Left ventricle myocardium superior (tissue), 1 donor: ENCODE results near the gene MBP. TPM values are rescaled to one million over a fixed set of nuclear protein-coding genes. Genes with fewer than 3 reads are reported as not detected.

Source experiments
- ATAC-seq: fragments of 200-7000 bp; cut with Tn5 transposase; one replicate; pipeline ENCODE4 v1.9.1; 2020; ENCODE audit warnings: mild to moderate bottlenecking, moderate library complexity
- DNase-seq: peaks from one replicate; pipeline ENCODE4 v3.0.0-alpha.2; 2020
- intact Hi-C: fragments of 100-400 bp; cut with micrococcal nuclease; formaldehyde crosslinking; loops from one replicate; pipeline ENCODE4 v1.11.0; 2022
- long read RNA-seq: library from polyadenylated mRNA; unstranded; transcript quantifications from one replicate; pipeline ENCODE4 v2.0.0, GENCODE V29; 2021
- total RNA-seq: library from RNA; stranded (reverse); fragmentation: NEBNext Ultra II Directional; extraction: Animal tissue kit (Norgen Biotek cat#: 25700); gene quantifications from one replicate; pipeline ENCODE4 v1.2.1, GENCODE V29; 2021
- donor health status: DM: no; HTN: yes; CAD: no; lungs with severe emphysema.

Gene MBP
- 32.7 TPM for total RNA-seq
- long read RNA-seq, full-length matches to known transcripts: 16 of 41 reads
- long read RNA-seq, partial matches to known transcripts: 1 of 41 reads
- long read RNA-seq, other reads (novel, unspliced or antisense): 24 of 41 reads

GRCh38 chr18:77132369-77133050 is at the start of gene MBP:
Gene MBP (minus strand): TSS chr18:77132783. CDS start chr18:77105261, 27,522 bp downstream.
- ATAC-seq (peak; percentile 74), DNase-seq (peak; percentile 83)
- intact Hi-C loops: no loop called here

GRCh38 chr18:77181950-77182707 is 49.5 kb upstream of the MBP start:
- ATAC-seq: no peak
- peak; percentile 45 for DNase-seq
- intact Hi-C loops: no loop called here

GRCh38 chr18:77178559-77178958 is 46.0 kb upstream of the MBP start:
- no peak for ATAC-seq
- DNase-seq: no peak
- intact Hi-C loops: no loop called here

- DNase-seq: no peak
- ATAC-seq: no peak
- intact Hi-C loops: no loop called here
Observed at GRCh38 chr18:77177009-77177408, 44.4 kb upstream of the MBP start.

GRCh38 chr18:77173275-77174030 is 40.9 kb upstream of the MBP start:
- DNase-seq (no peak), ATAC-seq (no peak)
- intact Hi-C loops: no loop called here

- DNase-seq (no peak), ATAC-seq (no peak)
- intact Hi-C loops: no loop called here
Observed at GRCh38 chr18:77170890-77171410, 38.4 kb upstream of the MBP start.

GRCh38 chr18:77168811-77169311 is 36.3 kb upstream of the MBP start:
- intact Hi-C loops: no loop called here
- DNase-seq: no peak
- no peak for ATAC-seq

- DNase-seq: no peak
- intact Hi-C loops: no loop called here
- no peak for ATAC-seq
Observed at GRCh38 chr18:77167251-77167650, 34.7 kb upstream of the MBP start.

GRCh38 chr18:77166523-77166922 is 33.9 kb upstream of the MBP start:
- no peak for DNase-seq
- ATAC-seq: no peak
- intact Hi-C loops: no loop called here

- DNase-seq (peak; percentile 80), ATAC-seq (peak; percentile 97)
- intact Hi-C loops: no loop called here
Observed at GRCh38 chr18:77165503-77166188, 33.1 kb upstream of the MBP start.

GRCh38 chr18:77164763-77165485 is 32.3 kb upstream of the MBP start:
- intact Hi-C loops: no loop called here
- ATAC-seq (no peak), DNase-seq (no peak)

- DNase-seq: no peak
- ATAC-seq: no peak
- intact Hi-C loops: no loop called here
Observed at GRCh38 chr18:77164026-77164425, 31.4 kb upstream of the MBP start.

- no peak for ATAC-seq
- intact Hi-C loops: no loop called here
- DNase-seq: no peak
Observed at GRCh38 chr18:77162580-77162979, 30.0 kb upstream of the MBP start.

- DNase-seq (no peak), ATAC-seq (no peak)
- intact Hi-C loops: no loop called here
Observed at GRCh38 chr18:77161961-77162360, 29.4 kb upstream of the MBP start.

- ATAC-seq (no peak), DNase-seq (no peak)
- intact Hi-C loops: no loop called here
Observed at GRCh38 chr18:77161383-77161782, 28.8 kb upstream of the MBP start.

- ATAC-seq: no peak
- no peak for DNase-seq
- intact Hi-C loops: no loop called here
Observed at GRCh38 chr18:77160515-77160914, 27.9 kb upstream of the MBP start.

GRCh38 chr18:77157312-77157711 is 24.7 kb upstream of the MBP start:
- DNase-seq (no peak), ATAC-seq (no peak)
- intact Hi-C loops: no loop called here

- intact Hi-C loops: no loop called here
- no peak for DNase-seq
Observed at GRCh38 chr18:77155031-77155430, 22.4 kb upstream of the MBP start.

More at GRCh38 chr18:77155031-77155430, 22.4 kb upstream of the MBP start:
- no peak for ATAC-seq
